Measurements from ENCODE around the gene TBC1D8.
"Not testable (repeated sequence)": the region's sequence is repeated elsewhere in the genome, so short reads cannot be mapped to it uniquely, and the experiment has no call there.

TBC1D8 gene

GRCh38 chr2:101058386-101058785, 92.8 kb downstream of the TBC1D8 start:
- no peak for DNase-seq

- DNase-seq: no peak
Measured at GRCh38 chr2:101057051-101057933, 93.9 kb downstream of the TBC1D8 start.

GRCh38 chr2:101053117-101053516, 98.1 kb downstream of the TBC1D8 start:
- DNase-seq: no peak

- no peak for DNase-seq
Measured at GRCh38 chr2:101052147-101052546, 99.0 kb downstream of the TBC1D8 start.

GRCh38 chr2:101050886-101051285, 100.3 kb downstream of the TBC1D8 start:
- DNase-seq: not testable (repeated sequence)

GRCh38 chr2:101048756-101049155, 102.4 kb downstream of the TBC1D8 start:
- no peak for DNase-seq

- DNase-seq: no peak
Measured at GRCh38 chr2:101047774-101048173, 103.4 kb downstream of the TBC1D8 start.

GRCh38 chr2:101047075-101047766, 104.0 kb downstream of the TBC1D8 start:
- no peak for DNase-seq

GRCh38 chr2:101045330-101045729, 105.9 kb downstream of the TBC1D8 start:
- no peak for DNase-seq

- no peak for DNase-seq
Measured at GRCh38 chr2:101041413-101041812, 109.8 kb downstream of the TBC1D8 start.

GRCh38 chr2:101040761-101041160, 110.4 kb downstream of the TBC1D8 start:
- no peak for DNase-seq

- DNase-seq: no peak
Measured at GRCh38 chr2:101040072-101040471, 111.1 kb downstream of the TBC1D8 start.

- no peak for DNase-seq
Measured at GRCh38 chr2:101038455-101039255, 112.5 kb downstream of the TBC1D8 start.

GRCh38 chr2:101037161-101037755, 113.9 kb downstream of the TBC1D8 start:
- no peak for DNase-seq

GRCh38 chr2:101036562-101036961, 114.6 kb downstream of the TBC1D8 start:
- DNase-seq: no peak

GRCh38 chr2:101032084-101032776, 119.0 kb downstream of the TBC1D8 start:
- DNase-seq: no peak

GRCh38 chr2:101030866-101031554, 120.2 kb downstream of the TBC1D8 start:
- no peak for DNase-seq

GRCh38 chr2:101027852-101028251, 123.3 kb downstream of the TBC1D8 start:
- no peak for DNase-seq

- DNase-seq: no peak
Measured at GRCh38 chr2:101026923-101027469, 124.2 kb downstream of the TBC1D8 start.

- no peak for DNase-seq
Measured at GRCh38 chr2:101026253-101026701, 124.9 kb downstream of the TBC1D8 start.

GRCh38 chr2:101025561-101025960, 125.6 kb downstream of the TBC1D8 start:
- no peak for DNase-seq

Measured in activated CD4-positive, alpha-beta T cell treated with anti-CD3 and anti-CD28 coated beads, Interleukin-2, amount 50 U/mL, for 1 hour (primary cell).